ENCODE data around the gene ZMPSTE24.

Gene ZMPSTE24

GRCh38 chr1:40305451-40305850 lies 47.4 kb downstream of the ZMPSTE24 start:
- no peak for DNase-seq

GRCh38 chr1:40305871-40306270 lies 47.8 kb downstream of the ZMPSTE24 start:
- DNase-seq, result no peak

- DNase-seq, result no peak
Measured at GRCh38 chr1:40306296-40306695, 48.3 kb downstream of the ZMPSTE24 start.

- no peak for DNase-seq
Measured at GRCh38 chr1:40307186-40307585, 49.1 kb downstream of the ZMPSTE24 start.

- no peak for DNase-seq
Measured at GRCh38 chr1:40308036-40308727, 50.1 kb downstream of the ZMPSTE24 start.

- no peak for DNase-seq
Measured at GRCh38 chr1:40309374-40310128, 51.5 kb downstream of the ZMPSTE24 start.

GRCh38 chr1:40310129-40310461 lies 52.1 kb downstream of the ZMPSTE24 start:
- DNase-seq, result no peak

- no peak for DNase-seq
Measured at GRCh38 chr1:40310983-40311642, 53.1 kb downstream of the ZMPSTE24 start.

GRCh38 chr1:40311692-40312091 lies 53.7 kb downstream of the ZMPSTE24 start:
- DNase-seq, result no peak

GRCh38 chr1:40312238-40313205 lies 54.5 kb downstream of the ZMPSTE24 start:
- no peak for DNase-seq

GRCh38 chr1:40313329-40313957 lies 55.4 kb downstream of the ZMPSTE24 start:
- DNase-seq, result no peak

GRCh38 chr1:40313958-40314720 lies 56.1 kb downstream of the ZMPSTE24 start:
- DNase-seq, result no peak

- DNase-seq, result no peak
Measured at GRCh38 chr1:40314721-40315238, 56.7 kb downstream of the ZMPSTE24 start.

- peak; percentile 71 for DNase-seq
Measured at GRCh38 chr1:40315239-40315794, 57.3 kb downstream of the ZMPSTE24 start.

GRCh38 chr1:40315795-40316594 lies 58.0 kb downstream of the ZMPSTE24 start:
- no peak for DNase-seq

GRCh38 chr1:40316595-40317393 lies 58.8 kb downstream of the ZMPSTE24 start, which contains the start of gene COL9A2:
Gene COL9A2, minus strand, starts transcription at chr1:40317286. Its CDS starts 89 bp downstream, at chr1:40317197.
- DNase-seq, result peak; percentile 45

GRCh38 chr1:40317394-40318074 lies 59.5 kb downstream of the ZMPSTE24 start:
- no peak for DNase-seq

GRCh38 chr1:40318476-40318875 lies 60.4 kb downstream of the ZMPSTE24 start:
- DNase-seq, result no peak
